ENCODE data around the gene KEAP1. TPM values are rescaled to one million over a fixed set of nuclear protein-coding genes. Genes with fewer than 3 reads are reported as not detected.

The KEAP1 gene
- total RNA-seq, 1 experiment from 2014 or later, result 43.3 TPM

DNA sequence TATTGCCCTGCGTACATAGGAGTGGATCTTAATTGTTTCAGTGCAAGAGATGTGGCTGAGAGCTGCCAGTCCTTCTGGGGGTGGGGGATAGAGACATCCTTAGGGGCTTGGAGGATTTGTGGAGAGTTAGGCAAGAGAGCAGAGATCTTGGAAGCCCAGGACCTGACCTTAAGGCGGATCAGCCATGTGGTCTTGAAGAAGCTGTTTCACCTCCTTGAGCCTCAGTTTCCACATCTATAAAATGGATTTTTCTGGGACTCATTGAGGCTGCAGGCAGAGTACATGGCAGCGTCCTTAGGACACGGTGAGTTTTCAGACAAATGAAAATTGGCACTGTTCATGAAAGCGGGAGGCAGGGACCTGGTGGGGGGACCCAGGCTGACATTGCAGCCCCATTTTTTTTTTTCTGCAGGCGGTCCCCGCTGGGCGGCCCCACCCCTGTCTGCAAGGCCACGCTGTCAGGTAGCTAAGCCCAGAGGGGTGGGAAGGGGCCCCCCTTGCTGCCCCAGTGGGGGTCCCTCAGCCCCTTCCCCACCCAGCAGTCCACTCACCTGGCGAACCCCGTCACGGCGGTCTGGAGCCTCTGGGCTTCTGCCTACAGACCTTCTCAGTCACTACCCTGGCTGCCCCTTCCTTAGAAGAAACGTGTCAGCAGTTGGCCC, 52.8 kb downstream of the KEAP1 start:
- no peak for DNase-seq (ENCODE audit: low spot score)

DNA sequence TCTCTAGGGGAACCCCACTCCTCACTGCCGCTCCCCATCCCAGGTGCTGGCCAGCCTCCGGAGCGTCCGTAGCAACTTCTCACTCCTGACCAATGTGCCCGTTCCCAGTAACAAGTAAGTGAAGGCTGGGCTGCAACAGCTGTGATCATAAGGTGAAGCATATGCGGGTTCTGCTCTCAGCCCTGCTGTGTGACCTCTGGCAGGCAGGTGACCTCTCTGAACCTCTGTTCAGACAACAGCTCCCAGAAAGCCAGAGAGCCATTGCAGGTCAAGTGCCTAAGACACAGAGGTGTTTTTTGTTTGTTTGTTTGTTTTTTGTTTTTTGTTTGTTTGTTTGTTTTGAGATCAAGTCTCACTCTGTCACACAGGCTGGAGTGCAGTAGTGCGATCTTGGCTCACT, 54.1 kb downstream of the KEAP1 start:
- DNase-seq (ENCODE audit: low spot score), result no peak

DNA sequence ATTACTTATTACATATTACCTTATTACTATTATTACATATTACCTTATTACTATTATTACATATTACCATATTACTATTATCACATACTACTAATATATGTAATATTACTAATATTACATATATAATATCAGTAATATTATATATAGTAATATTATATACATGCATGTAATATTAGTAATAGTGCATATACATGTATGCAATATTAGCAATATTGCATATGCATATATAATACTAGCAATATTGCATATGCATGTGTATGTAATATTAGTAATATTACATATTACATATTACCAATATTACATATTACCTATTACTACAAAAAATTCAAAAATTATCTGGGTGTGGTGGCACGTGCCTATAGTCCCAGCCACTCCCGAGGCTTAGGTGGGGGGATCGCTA, 60.5 kb downstream of the KEAP1 start:
- no peak for DNase-seq (ENCODE audit: low spot score)

DNA sequence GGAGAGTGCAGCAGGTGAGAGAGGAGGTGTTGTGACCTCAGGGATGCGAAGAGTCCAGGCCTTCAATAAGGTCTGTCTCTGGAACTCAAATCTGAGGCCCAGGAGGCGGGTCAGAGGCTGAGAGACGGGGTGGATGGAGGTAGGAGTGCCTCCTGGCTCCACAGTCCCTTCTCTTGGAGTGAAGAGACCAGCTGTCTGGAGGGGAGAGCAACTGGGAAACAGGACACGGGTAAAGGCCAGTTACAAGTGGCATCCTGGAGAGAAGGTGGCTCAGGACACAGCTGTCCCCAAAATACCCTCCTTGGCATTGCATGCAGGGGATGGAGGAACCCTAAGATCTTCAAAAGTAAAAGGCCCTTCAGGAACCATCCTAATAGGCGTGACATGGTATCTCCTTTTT, 63.6 kb downstream of the KEAP1 start:
- no peak for DNase-seq (ENCODE audit: low spot score)

Other genes with a start within 250 kb of the KEAP1 start
- gene ICAM1, start 232.2 kb downstream of the KEAP1 start, total RNA-seq (2014; rRNA removed; shearing (Covaris generic)), result 0.06 and 0.12 TPM in 2 replicates
- gene ICAM4, start 216.4 kb downstream of the KEAP1 start, total RNA-seq (2014; rRNA removed; shearing (Covaris generic)), result 0.15 TPM in 1 of 2 replicates, not detected in the other
- 0.87 and 1.5 TPM in 2 replicates for gene ICAM5, start 213.4 kb downstream of the KEAP1 start, total RNA-seq (2014; rRNA removed; shearing (Covaris generic))
- gene ZGLP1, start 193.5 kb downstream of the KEAP1 start, total RNA-seq (2014; rRNA removed; shearing (Covaris generic)), result 0.18 and 1.8 TPM in 2 replicates
- gene FDX2, start 187.3 kb downstream of the KEAP1 start, total RNA-seq (2014; rRNA removed; shearing (Covaris generic)), result 23.6 and 40.0 TPM in 2 replicates
- 7.1 and 8.2 TPM in 2 replicates for gene RAVER1, start 169.8 kb downstream of the KEAP1 start, total RNA-seq (2014; rRNA removed; shearing (Covaris generic))
- gene ICAM3, start 163.7 kb downstream of the KEAP1 start, total RNA-seq (2014; rRNA removed; shearing (Covaris generic)), result 7.3 and 11.2 TPM in 2 replicates
- gene TYK2, start 122.8 kb downstream of the KEAP1 start, total RNA-seq (2014; rRNA removed; shearing (Covaris generic)), result 28.2 and 37.1 TPM in 2 replicates
- 105 and 132 TPM in 2 replicates for gene CDC37, start 99.8 kb downstream of the KEAP1 start, total RNA-seq (2014; rRNA removed; shearing (Covaris generic))
- gene PDE4A, start 82.8 kb downstream of the KEAP1 start, total RNA-seq (2014; rRNA removed; shearing (Covaris generic)), result 1.0 and 1.1 TPM in 2 replicates
- 1.0 and 1.7 TPM in 2 replicates for gene S1PR5, start 14.1 kb upstream of the KEAP1 start, total RNA-seq (2014; rRNA removed; shearing (Covaris generic))
- 13.1 and 18.6 TPM in 2 replicates for gene ATG4D, start 40.5 kb upstream of the KEAP1 start, total RNA-seq (2014; rRNA removed; shearing (Covaris generic))
- gene KRI1, start 62.7 kb upstream of the KEAP1 start, total RNA-seq (2014; rRNA removed; shearing (Covaris generic)), result 7.7 and 8.3 TPM in 2 replicates
- gene CDKN2D, start 65.6 kb upstream of the KEAP1 start, total RNA-seq (2014; rRNA removed; shearing (Covaris generic)), result 3.2 and 5.2 TPM in 2 replicates
- 7.8 and 14.8 TPM in 2 replicates for gene AP1M2, start 84.0 kb upstream of the KEAP1 start, total RNA-seq (2014; rRNA removed; shearing (Covaris generic))
- 9.9 and 11.8 TPM in 2 replicates for gene SLC44A2, start 122.2 kb upstream of the KEAP1 start, total RNA-seq (2014; rRNA removed; shearing (Covaris generic))
- 107 and 109 TPM in 2 replicates for gene ILF3, start 151.0 kb upstream of the KEAP1 start, total RNA-seq (2014; rRNA removed; shearing (Covaris generic))
- gene QTRT1, start 198.1 kb upstream of the KEAP1 start, total RNA-seq (2014; rRNA removed; shearing (Covaris generic)), result 21.4 and 29.6 TPM in 2 replicates
- gene DNM2, start 214.7 kb upstream of the KEAP1 start, total RNA-seq (2014; rRNA removed; shearing (Covaris generic)), result 24.3 and 31.0 TPM in 2 replicates